Medulla oblongata (tissue), 1 donor: ENCODE results near the gene OPTC.
"Not testable (repeated sequence)": the region's sequence is repeated elsewhere in the genome, so short reads cannot be mapped to it uniquely, and the experiment has no call there.

ENCODE experiments used
- DNase-seq: peaks from one replicate; pipeline ENCODE4 v3.0.0-alpha.2; 2015; ENCODE audit errors: extremely low spot score

Gene OPTC

GRCh38 chr1:203516906-203517305 lies 23.0 kb downstream of the OPTC start:
- DNase-seq: no peak

- no peak for DNase-seq
Observed at GRCh38 chr1:203517426-203518110, 23.6 kb downstream of the OPTC start.

- DNase-seq: not testable (repeated sequence)
Observed at GRCh38 chr1:203518139-203518538, 24.2 kb downstream of the OPTC start.

- no peak for DNase-seq
Observed at GRCh38 chr1:203518541-203518940, 24.6 kb downstream of the OPTC start.

- DNase-seq: no peak
Observed at GRCh38 chr1:203519053-203519840, 25.3 kb downstream of the OPTC start.

GRCh38 chr1:203519896-203520295 lies 25.9 kb downstream of the OPTC start:
- no peak for DNase-seq

- DNase-seq: no peak
Observed at GRCh38 chr1:203520315-203520714, 26.4 kb downstream of the OPTC start.

- no peak for DNase-seq
Observed at GRCh38 chr1:203521074-203521794, 27.3 kb downstream of the OPTC start.

GRCh38 chr1:203521812-203522211 lies 27.9 kb downstream of the OPTC start:
- peak; percentile 44 for DNase-seq

GRCh38 chr1:203522237-203522636 lies 28.3 kb downstream of the OPTC start:
- no peak for DNase-seq

- DNase-seq: no peak
Observed at GRCh38 chr1:203523667-203524066, 29.7 kb downstream of the OPTC start.

GRCh38 chr1:203524152-203524551 lies 30.2 kb downstream of the OPTC start:
- peak; percentile 46 for DNase-seq

GRCh38 chr1:203524824-203525223 lies 30.9 kb downstream of the OPTC start:
- DNase-seq: no peak

GRCh38 chr1:203525685-203526084 lies 31.7 kb downstream of the OPTC start:
- no peak for DNase-seq

- no peak for DNase-seq
Observed at GRCh38 chr1:203526130-203526529, 32.2 kb downstream of the OPTC start.

GRCh38 chr1:203526572-203526971 lies 32.6 kb downstream of the OPTC start:
- DNase-seq: no peak

GRCh38 chr1:203527013-203527412 lies 33.1 kb downstream of the OPTC start:
- no peak for DNase-seq

GRCh38 chr1:203528063-203528462 lies 34.1 kb downstream of the OPTC start:
- no peak for DNase-seq

- no peak for DNase-seq
Observed at GRCh38 chr1:203528976-203529835, 35.3 kb downstream of the OPTC start.

GRCh38 chr1:203531063-203531462 lies 37.1 kb downstream of the OPTC start:
- DNase-seq: no peak

GRCh38 chr1:203534012-203534411 lies 40.1 kb downstream of the OPTC start:
- no peak for DNase-seq

GRCh38 chr1:203534526-203534925 lies 40.6 kb downstream of the OPTC start:
- no peak for DNase-seq
